ENCODE data around the gene CETP. TPM values are rescaled to one million over a fixed set of nuclear protein-coding genes. Genes with fewer than 3 reads are reported as not detected.

Gene CETP
- total and polyA plus RNA-seq, 9 of the 15 experiments (the other 6 are each of a cell fraction or from before 2014, with no cell fraction given) = 0.07 to 0.11 TPM; not detected in 7

DNA sequence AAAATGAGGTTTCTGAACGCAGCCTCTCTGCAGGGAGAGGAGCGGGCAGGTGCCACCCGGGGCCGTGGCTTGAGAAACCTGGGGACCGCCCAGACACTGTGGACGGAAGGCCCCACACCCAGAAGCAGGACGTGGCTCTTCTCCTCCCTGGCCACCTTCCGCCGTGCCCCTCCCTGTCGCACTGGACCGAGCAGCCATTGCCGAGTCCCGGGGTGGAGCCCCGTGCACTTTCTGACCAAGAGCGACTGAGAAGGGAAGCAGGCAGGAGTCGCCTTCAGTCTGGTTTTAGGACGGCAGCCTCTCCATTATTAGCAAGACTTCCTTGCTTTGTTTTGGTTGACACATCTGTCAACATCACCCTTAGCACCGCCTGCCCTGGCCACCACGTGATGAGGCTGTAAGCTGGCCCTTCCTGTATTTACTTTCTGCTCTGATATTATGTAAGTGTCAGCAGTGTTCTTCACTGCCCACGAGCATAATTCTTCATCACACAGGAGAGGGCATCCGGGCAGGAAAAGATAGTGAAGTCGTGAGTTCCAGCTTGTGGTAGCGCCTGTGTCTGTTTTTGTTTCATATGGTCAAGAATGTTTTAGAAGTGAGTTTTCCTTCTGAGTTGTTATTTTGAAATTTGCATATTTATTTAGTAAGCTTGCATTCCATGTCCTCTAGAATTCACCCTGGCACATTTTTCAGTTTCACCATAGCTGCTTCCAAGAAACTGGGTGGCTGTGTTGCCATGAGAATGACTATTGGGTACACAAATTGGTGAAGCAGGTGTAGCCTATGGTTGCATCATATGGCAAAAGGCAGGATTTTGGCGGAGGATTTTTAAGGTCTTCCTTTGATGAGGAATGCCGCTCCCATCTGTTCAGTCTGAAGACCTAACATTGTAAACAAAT lies 28.8 kb upstream of the CETP start (continued):
- 0 out of 4 replicates have a peak, but pooled peaks of 1 of the 2 experiments have one; percentile 9 for TF ChIP-seq MAZ (CRISPR knock-in tag; conservative IDR thresholded peaks at IDR 0.05 in 1 of 2, IDR thresholded peaks at IDR 0.05 in 1 of 2)
- TF ChIP-seq TBL1XR1 (IDR thresholded peaks at IDR 0.05; ENCODE audit: low read length in 2 of 2) = peak in 1 of 2 experiments; percentile 48; a peak in 1 of 4 replicates
- no peak for TF ChIP-seq MCM3 (IDR thresholded peaks at IDR 0.05)
- peak; percentile 20; the same call in 1 of the 2 replicates for TF ChIP-seq NBN (IDR thresholded peaks at IDR 0.05; ENCODE audit: low read depth)
- TF ChIP-seq CREB1 (IDR thresholded peaks at IDR 0.05) = no peak
- no peak for TF ChIP-seq CREB1 (CRISPR knock-in tag; IDR thresholded peaks at IDR 0.05)
- 0 out of 2 replicates have a peak, but pooled peaks have one; percentile 11 for TF ChIP-seq ATF7 (IDR thresholded peaks at IDR 0.05)
- TF ChIP-seq FOXP1 (CRISPR knock-in tag; IDR thresholded peaks at IDR 0.05) = peak; percentile 62; the same call in 1 of the 2 replicates
- 0 out of 2 replicates have a peak, but pooled peaks have one; percentile 28 for TF ChIP-seq NR3C1 (CRISPR knock-in tag; IDR thresholded peaks at IDR 0.05)
- no peak for TF ChIP-seq KLF10 (CRISPR knock-in tag; IDR thresholded peaks at IDR 0.05)
- TF ChIP-seq TEAD4 (IDR thresholded peaks at IDR 0.05; ENCODE audit: low read length) = 0 out of 2 replicates have a peak, but pooled peaks have one; percentile 6
- TF ChIP-seq TEAD4 (CRISPR knock-in tag; IDR thresholded peaks at IDR 0.05; ENCODE audit: borderline replicate concordance) = no peak
- TF ChIP-seq ZFPM2 (CRISPR knock-in tag; IDR thresholded peaks at IDR 0.05) = no peak
- TF ChIP-seq SPI1 (IDR thresholded peaks at IDR 0.05; ENCODE audit: borderline replicate concordance, low read depth, low read length) = 0 out of 2 replicates have a peak, but pooled peaks have one; percentile 15
- TF ChIP-seq NR2C1 (IDR thresholded peaks at IDR 0.05) = no peak
- no peak for TF ChIP-seq NR2C1 (tag; IDR thresholded peaks at IDR 0.05)
- no peak for TF ChIP-seq JUND (IDR thresholded peaks at IDR 0.05; ENCODE audit: borderline replicate concordance, low read depth, low read length)
- no peak for TF ChIP-seq JUND (tag; IDR thresholded peaks at IDR 0.05; ENCODE audit: borderline replicate concordance, low read depth, low read length)
- 0 out of 2 replicates have a peak, but pooled peaks have one; percentile 49 for TF ChIP-seq BRD4 (IDR thresholded peaks at IDR 0.05)
- TF ChIP-seq TCF7 (IDR thresholded peaks at IDR 0.05; ENCODE audit: borderline replicate concordance) = no peak
- TF ChIP-seq, protein P1, sequence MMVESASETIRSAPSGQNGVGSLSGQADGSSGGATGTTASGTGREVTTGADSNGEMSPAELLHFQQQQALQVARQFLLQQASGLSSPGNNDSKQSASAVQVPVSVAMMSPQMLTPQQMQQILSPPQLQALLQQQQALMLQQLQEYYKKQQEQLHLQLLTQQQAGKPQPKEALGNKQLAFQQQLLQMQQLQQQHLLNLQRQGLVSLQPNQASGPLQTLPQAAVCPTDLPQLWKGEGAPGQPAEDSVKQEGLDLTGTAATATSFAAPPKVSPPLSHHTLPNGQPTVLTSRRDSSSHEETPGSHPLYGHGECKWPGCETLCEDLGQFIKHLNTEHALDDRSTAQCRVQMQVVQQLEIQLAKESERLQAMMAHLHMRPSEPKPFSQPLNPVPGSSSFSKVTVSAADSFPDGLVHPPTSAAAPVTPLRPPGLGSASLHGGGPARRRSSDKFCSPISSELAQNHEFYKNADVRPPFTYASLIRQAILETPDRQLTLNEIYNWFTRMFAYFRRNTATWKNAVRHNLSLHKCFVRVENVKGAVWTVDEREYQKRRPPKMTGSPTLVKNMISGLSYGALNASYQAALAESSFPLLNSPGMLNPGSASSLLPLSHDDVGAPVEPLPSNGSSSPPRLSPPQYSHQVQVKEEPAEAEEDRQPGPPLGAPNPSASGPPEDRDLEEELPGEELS (CRISPR knock-in tag; IDR thresholded peaks at IDR 0.05; ENCODE audit: borderline replicate concordance) = 0 out of 2 replicates have a peak, but pooled peaks have one; percentile 51
- TF ChIP-seq, protein P2, sequence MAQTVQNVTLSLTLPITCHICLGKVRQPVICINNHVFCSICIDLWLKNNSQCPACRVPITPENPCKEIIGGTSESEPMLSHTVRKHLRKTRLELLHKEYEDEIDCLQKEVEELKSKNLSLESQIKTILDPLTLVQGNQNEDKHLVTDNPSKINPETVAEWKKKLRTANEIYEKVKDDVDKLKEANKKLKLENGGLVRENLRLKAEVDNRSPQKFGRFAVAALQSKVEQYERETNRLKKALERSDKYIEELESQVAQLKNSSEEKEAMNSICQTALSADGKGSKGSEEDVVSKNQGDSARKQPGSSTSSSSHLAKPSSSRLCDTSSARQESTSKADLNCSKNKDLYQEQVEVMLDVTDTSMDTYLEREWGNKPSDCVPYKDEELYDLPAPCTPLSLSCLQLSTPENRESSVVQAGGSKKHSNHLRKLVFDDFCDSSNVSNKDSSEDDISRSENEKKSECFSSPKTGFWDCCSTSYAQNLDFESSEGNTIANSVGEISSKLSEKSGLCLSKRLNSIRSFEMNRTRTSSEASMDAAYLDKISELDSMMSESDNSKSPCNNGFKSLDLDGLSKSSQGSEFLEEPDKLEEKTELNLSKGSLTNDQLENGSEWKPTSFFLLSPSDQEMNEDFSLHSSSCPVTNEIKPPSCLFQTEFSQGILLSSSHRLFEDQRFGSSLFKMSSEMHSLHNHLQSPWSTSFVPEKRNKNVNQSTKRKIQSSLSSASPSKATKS (CRISPR knock-in tag; IDR thresholded peaks at IDR 0.05) = no peak
- no peak for TF ChIP-seq ZNF197 (CRISPR knock-in tag; IDR thresholded peaks at IDR 0.05; ENCODE audit: low read depth)
- no peak for TF ChIP-seq ZNF830 (CRISPR knock-in tag; IDR thresholded peaks at IDR 0.05)
- TF ChIP-seq BRF1 (IDR thresholded peaks at IDR 0.05; ENCODE audit: borderline replicate concordance, extremely low read depth, insufficient read length) = no peak

All from K562 (cell line).